ENCODE measurements around the gene CHST13. TPM values are rescaled to one million over a fixed set of nuclear protein-coding genes. Genes with fewer than 3 reads are reported as not detected.

The CHST13 gene
- total and polyA plus RNA-seq, 7 donors, result 0.25 to 0.66 (median 0.53) TPM; not detected in 3

Small RNA genes within 50 kb of the gene (small RNA-seq; reads per million reads assigned to genes)
- gene RNA5SP138, result 0.15 to 0.86 (median 0.48) reads per million in 3 donors

Other genes with a start within 250 kb of the CHST13 start
- gene KLF15, start 166.7 kb upstream of the CHST13 start, total RNA-seq, result 10 to 100 TPM; 21.9 to 50.2 (median 35.2) TPM
- 1 to 10 TPM in 2 of 3 donors, under 1 TPM in 1; 0.69 to 5.4 (median 4.2) TPM for gene KLF15, start 166.7 kb upstream of the CHST13 start, polyA plus RNA-seq
- not detected for gene CFAP100, start 129.2 kb upstream of the CHST13 start, total RNA-seq
- not detected for gene CFAP100, start 129.2 kb upstream of the CHST13 start, polyA plus RNA-seq
- gene ZXDC, start 48.3 kb upstream of the CHST13 start, total RNA-seq, result 10 to 100 TPM; 26.4 to 33.8 (median 28.9) TPM
- 10 to 100 TPM in 1 of 3 donors, 1 to 10 TPM in 2; 5.5 to 14.4 (median 6.0) TPM for gene ZXDC, start 48.3 kb upstream of the CHST13 start, polyA plus RNA-seq
- gene UROC1, start 6.4 kb upstream of the CHST13 start, total RNA-seq, result not detected
- under 1 TPM in 1 of 3 donors, not detected in 2; 0.03 TPM for gene UROC1, start 6.4 kb upstream of the CHST13 start, polyA plus RNA-seq
- under 1 TPM in 1 of 4 donors, not detected in 3; 0.54 TPM for gene C3orf22, start 34.8 kb downstream of the CHST13 start, total RNA-seq
- not detected for gene C3orf22, start 34.8 kb downstream of the CHST13 start, polyA plus RNA-seq
- 10 to 100 TPM; 13.2 to 21.4 (median 13.8) TPM for gene TXNRD3, start 131.0 kb downstream of the CHST13 start, total RNA-seq
- 1 to 10 TPM; 2.5 to 3.4 (median 3.0) TPM for gene TXNRD3, start 131.0 kb downstream of the CHST13 start, polyA plus RNA-seq
- gene CHCHD6, start 180.1 kb downstream of the CHST13 start, total RNA-seq, result 10 to 100 TPM in 3 of 4 donors, 1 to 10 TPM in 1; 8.0 to 20.9 (median 14.1) TPM
- 10 to 100 TPM; 11.8 to 15.5 (median 14.4) TPM for gene CHCHD6, start 180.1 kb downstream of the CHST13 start, polyA plus RNA-seq

All from sigmoid colon (tissue), 7 donors.